ENCODE measurements around the gene IFT80. TPM values are rescaled to one million over a fixed set of nuclear protein-coding genes. Genes with fewer than 3 reads are reported as not detected.
"Not testable (repeated sequence)": the region's sequence is repeated elsewhere in the genome, so short reads cannot be mapped to it uniquely, and the experiment has no call there.

Gene IFT80
- total and polyA plus RNA-seq, 4 donors = 9.9 to 33.4 (median 22.4) TPM

DNA sequence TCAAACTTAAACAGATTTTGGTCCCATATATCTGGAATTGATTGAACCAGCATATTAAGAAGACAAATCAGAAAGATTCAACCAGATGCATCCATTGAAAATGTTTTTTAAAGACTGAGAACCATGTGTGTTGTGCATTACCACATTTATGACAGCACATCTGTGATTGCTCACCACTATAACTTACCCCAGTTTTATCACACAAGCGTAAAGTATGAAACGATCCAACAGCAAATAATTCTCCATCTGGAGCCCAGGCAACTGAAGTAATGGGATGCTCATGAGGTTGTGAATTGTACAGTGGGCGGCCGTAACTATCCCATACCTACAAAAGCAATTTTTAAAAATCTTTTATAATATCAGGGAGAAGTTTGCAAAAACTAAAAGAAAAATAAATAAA lies 43.2 kb downstream of the IFT80 start:
- no peaks in the 10 kb centered on the region for H3K9me3 ChIP-seq (ENCODE audit: control insufficient read depth, low read length)
- ATAC-seq (ENCODE audit: low FRiP score) (no peak), DNase-seq (no peak)
- H3K27me3 ChIP-seq (ENCODE audit: control insufficient read depth in 1 of 2, insufficient read depth in 2 of 2, low read length in 1 of 2) = no peaks in the 10 kb centered on the region
- intact Hi-C loops (cut with DNase I) = no loop called here
- no peaks in the 10 kb centered on the region for H3K4me1 ChIP-seq (ENCODE audit: control insufficient read depth in 1 of 2, insufficient read depth in 2 of 2, low read length in 2 of 2)
- 95 to 96% methylated on average over 4 of the region's 4 CpGs for WGBS, 2 donors
- H3K4me3 ChIP-seq (ENCODE audit: low read length in 2 of 2) = no peak overlapping the region
- no peak overlapping the region for H3K27ac ChIP-seq (ENCODE audit: low read depth in 1 of 2, low read length in 2 of 2)
- peaks cover 0 to 4% of the 10 kb centered on the region in 2 donors for H3K36me3 ChIP-seq (ENCODE audit: control insufficient read depth in 1 of 2, insufficient read depth in 2 of 2, low read length in 1 of 2)

DNA sequence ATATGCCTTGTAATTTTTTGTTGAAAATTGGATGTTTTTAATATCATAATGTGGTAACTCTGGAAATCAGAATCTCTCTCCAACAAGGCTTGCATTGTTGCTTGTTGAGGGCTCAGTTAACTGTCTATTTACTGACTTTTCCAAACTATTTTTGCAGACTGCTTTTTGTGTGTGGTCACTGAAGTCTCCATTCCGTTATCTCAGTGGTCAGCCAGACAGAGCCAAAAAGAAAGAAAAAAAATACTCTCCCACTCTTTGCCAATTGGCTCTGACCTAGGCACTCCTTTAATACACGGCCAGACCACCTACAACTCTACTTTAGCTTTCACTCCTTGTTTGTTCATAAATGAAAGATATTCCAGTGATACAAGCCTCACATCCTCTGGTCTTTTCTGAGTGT lies 52.5 kb downstream of the IFT80 start:
- Histone ChIP-seq H3K36me3 (ENCODE audit: control insufficient read depth in 1 of 2, insufficient read depth in 2 of 2, low read length in 1 of 2) (no peaks in the 10 kb centered on the region), H3K4me3 (ENCODE audit: low read length in 2 of 2) (no peak overlapping the region), H3K27ac (ENCODE audit: low read depth in 1 of 2, low read length in 2 of 2) (no peak overlapping the region), H3K4me1 (ENCODE audit: control insufficient read depth in 1 of 2, insufficient read depth in 2 of 2, low read length in 2 of 2) (no peaks in the 10 kb centered on the region), H3K27me3 (ENCODE audit: control insufficient read depth in 1 of 2, insufficient read depth in 2 of 2, low read length in 1 of 2) (no peaks in the 10 kb centered on the region), H3K9me3 (ENCODE audit: control insufficient read depth, low read length) (no peaks in the 10 kb centered on the region)
- WGBS, 2 donors = 10 to 17% methylated on average over 2 of the region's 2 CpGs
- DNase-seq (no peak), ATAC-seq (ENCODE audit: low FRiP score) (no peak)
- intact Hi-C loops (cut with DNase I) = no loop called here

DNA sequence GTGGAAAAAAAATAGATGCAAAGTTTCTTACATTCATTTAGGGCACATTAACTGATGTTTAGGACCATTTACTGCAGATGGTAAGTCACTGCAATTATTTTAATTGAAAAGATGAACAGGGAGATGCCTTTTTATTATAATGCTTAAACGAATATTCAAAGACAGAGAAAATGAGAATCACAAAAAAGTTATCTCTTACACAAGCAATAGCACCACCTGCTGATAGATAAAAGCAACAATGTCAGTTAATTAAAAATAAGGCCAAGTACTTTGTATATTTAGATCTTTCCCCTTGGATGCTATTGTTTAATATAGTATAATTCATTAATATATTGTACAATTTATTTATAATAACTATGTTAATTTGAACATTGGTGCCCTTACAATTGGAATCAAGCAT lies 55.9 kb downstream of the IFT80 start:
- no peak for ATAC-seq (ENCODE audit: low FRiP score)
- DNase-seq = no peak
- intact Hi-C loops (cut with DNase I) = no loop called here
- no peak overlapping the region for H3K4me3 ChIP-seq (ENCODE audit: low read length in 2 of 2)
- H3K36me3 ChIP-seq (ENCODE audit: control insufficient read depth in 1 of 2, insufficient read depth in 2 of 2, low read length in 1 of 2) = no peaks in the 10 kb centered on the region
- H3K27me3 ChIP-seq (ENCODE audit: control insufficient read depth in 1 of 2, insufficient read depth in 2 of 2, low read length in 1 of 2) = no peaks in the 10 kb centered on the region
- no peak overlapping the region for H3K27ac ChIP-seq (ENCODE audit: low read depth in 1 of 2, low read length in 2 of 2)
- no peaks in the 10 kb centered on the region for H3K4me1 ChIP-seq (ENCODE audit: control insufficient read depth in 1 of 2, insufficient read depth in 2 of 2, low read length in 2 of 2)
- WGBS, 2 donors = 33 to 39% methylated on average over 1 of the region's 1 CpG
- H3K9me3 ChIP-seq (ENCODE audit: control insufficient read depth, low read length) = peaks cover under 1% of the 10 kb centered on the region

DNA sequence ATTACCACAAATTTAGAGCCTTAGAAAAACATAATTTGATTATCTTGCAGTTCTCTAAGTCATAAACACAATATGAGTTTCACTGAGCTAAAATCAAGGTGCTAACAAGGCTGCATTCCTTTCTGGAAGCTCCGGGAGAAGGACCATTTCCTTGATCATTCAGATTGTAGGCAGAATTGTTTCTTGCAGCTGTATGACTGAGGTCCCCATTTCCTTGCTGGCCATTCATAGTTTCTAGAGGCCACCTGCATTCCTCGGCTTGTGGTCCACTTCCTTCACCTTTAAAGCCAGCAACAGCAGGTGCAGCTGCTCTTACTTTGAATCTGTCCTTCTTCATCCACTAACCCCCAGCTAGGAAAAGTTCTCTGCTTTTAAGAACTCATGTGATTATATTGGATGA lies 58.7 kb downstream of the IFT80 start:
- Histone ChIP-seq H3K36me3 (ENCODE audit: control insufficient read depth in 1 of 2, insufficient read depth in 2 of 2, low read length in 1 of 2) (no peaks in the 10 kb centered on the region), H3K9me3 (ENCODE audit: control insufficient read depth, low read length) (peaks cover 1% of the 10 kb centered on the region), H3K27ac (ENCODE audit: low read depth in 1 of 2, low read length in 2 of 2) (no peak overlapping the region), H3K4me1 (ENCODE audit: control insufficient read depth in 1 of 2, insufficient read depth in 2 of 2, low read length in 2 of 2) (no peaks in the 10 kb centered on the region), H3K27me3 (ENCODE audit: control insufficient read depth in 1 of 2, insufficient read depth in 2 of 2, low read length in 1 of 2) (no peaks in the 10 kb centered on the region), H3K4me3 (ENCODE audit: low read length in 2 of 2) (no peak overlapping the region)
- ATAC-seq (ENCODE audit: low FRiP score) (no peak), DNase-seq (no peak)
- 92 to 94% methylated on average over 2 of the region's 2 CpGs for WGBS, 2 donors
- intact Hi-C loops (cut with DNase I) = no loop called here

DNA sequence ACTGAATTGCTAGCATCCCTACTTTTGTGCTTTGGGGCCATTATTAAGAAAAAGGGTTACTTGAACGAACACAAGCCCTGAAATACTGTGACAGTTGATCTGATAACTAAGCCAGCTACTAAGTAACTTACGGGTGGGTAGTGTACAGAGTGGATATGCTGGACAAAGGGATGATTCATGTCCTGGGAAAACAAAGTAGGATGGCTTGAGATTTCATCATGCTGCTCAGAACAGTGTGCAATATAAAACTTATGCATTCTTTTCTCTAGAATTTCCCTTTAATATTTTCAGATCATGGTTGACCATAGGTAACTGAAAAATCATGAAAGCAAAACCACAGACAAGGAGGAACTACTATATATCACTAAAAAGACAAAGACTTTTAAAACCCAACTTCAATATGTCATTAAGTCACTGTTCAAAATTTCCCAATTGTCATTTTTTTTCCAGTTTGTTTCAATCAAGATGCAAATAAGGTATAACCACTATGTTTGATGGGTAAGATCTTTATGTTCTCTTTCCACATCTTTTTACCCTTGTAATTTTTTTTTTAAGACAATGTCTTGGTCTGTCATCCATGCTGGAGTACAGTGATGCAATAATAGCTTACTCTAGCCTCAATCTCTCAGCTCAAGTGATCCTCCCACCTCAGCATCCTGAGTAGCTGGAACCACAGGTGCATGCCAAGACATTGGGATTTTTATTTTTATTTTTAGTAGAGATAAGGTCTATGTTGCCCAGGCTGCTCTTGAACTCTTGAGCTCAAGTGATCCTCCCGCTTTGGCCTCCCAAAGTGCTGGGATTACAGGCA lies 67.7 kb downstream of the IFT80 start:
- H3K9me3 ChIP-seq (ENCODE audit: control insufficient read depth, low read length) = no peaks in the 10 kb centered on the region
- no peak for DNase-seq
- H3K4me3 ChIP-seq (ENCODE audit: low read length in 2 of 2) = no peak overlapping the region
- WGBS, 2 donors = 80 to 83% methylated on average over 3 of the region's 3 CpGs
- H3K4me1 ChIP-seq (ENCODE audit: control insufficient read depth in 1 of 2, insufficient read depth in 2 of 2, low read length in 2 of 2) = no peaks in the 10 kb centered on the region
- intact Hi-C loops (cut with DNase I) = no loop called here
- H3K36me3 ChIP-seq (ENCODE audit: control insufficient read depth in 1 of 2, insufficient read depth in 2 of 2, low read length in 1 of 2) = no peaks in the 10 kb centered on the region
- no peak for ATAC-seq (ENCODE audit: low FRiP score)
- no peak overlapping the region for H3K27ac ChIP-seq (ENCODE audit: low read depth in 1 of 2, low read length in 2 of 2)
- no peaks in the 10 kb centered on the region for H3K27me3 ChIP-seq (ENCODE audit: control insufficient read depth in 1 of 2, insufficient read depth in 2 of 2, low read length in 1 of 2)

DNA sequence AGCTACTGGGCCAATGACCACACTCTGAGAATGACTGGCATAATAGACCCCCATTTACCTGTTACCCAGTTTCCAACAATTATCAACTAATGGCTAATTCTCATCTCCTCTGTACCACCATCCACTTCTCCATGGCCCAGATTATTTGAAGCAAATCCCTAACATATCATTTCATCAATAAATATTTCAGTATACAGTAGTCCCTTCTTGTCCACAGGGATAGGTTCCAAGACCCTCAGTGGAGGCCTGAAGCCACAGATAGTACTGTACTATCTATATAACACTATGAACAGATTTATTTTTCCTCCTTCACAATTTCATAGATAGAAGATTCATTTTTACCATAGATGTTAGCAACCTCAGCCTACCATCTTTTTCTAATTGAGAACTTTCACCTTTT lies 68.3 kb downstream of the IFT80 start:
- Histone ChIP-seq H3K4me1 (ENCODE audit: control insufficient read depth in 1 of 2, insufficient read depth in 2 of 2, low read length in 2 of 2) (no peaks in the 10 kb centered on the region), H3K36me3 (ENCODE audit: control insufficient read depth in 1 of 2, insufficient read depth in 2 of 2, low read length in 1 of 2) (no peaks in the 10 kb centered on the region), H3K27me3 (ENCODE audit: control insufficient read depth in 1 of 2, insufficient read depth in 2 of 2, low read length in 1 of 2) (no peaks in the 10 kb centered on the region), H3K27ac (ENCODE audit: low read depth in 1 of 2, low read length in 2 of 2) (no peak overlapping the region), H3K9me3 (ENCODE audit: control insufficient read depth, low read length) (no peaks in the 10 kb centered on the region), H3K4me3 (ENCODE audit: low read length in 2 of 2) (no peak overlapping the region)
- no peak for ATAC-seq (ENCODE audit: low FRiP score)
- intact Hi-C loops (cut with DNase I) = no loop called here
- no peak for DNase-seq

DNA sequence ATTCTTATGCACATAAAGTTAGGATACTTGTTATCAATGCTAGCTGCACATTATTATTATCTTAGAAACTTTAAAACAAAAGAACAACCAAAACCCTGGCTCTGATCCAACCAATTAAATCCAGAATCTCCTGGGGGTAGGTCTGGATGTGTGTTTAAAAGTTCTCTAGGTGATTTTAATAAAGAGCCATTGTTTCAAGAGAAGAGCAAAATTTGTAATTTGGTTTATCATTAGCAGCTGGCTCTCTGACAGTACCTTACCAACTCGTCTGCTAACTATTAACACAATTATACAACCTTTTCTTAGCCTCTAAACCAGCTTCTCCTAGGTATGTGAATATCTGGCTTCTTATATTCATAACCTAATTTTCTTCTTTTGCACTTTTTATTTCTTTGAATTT lies 68.9 kb downstream of the IFT80 start:
- DNase-seq (no peak), ATAC-seq (ENCODE audit: low FRiP score) (no peak)
- no peaks in the 10 kb centered on the region for H3K27me3 ChIP-seq (ENCODE audit: control insufficient read depth in 1 of 2, insufficient read depth in 2 of 2, low read length in 1 of 2)
- intact Hi-C loops (cut with DNase I) = no loop called here
- H3K4me3 ChIP-seq (ENCODE audit: low read length in 2 of 2) = no peak overlapping the region
- no peak overlapping the region for H3K27ac ChIP-seq (ENCODE audit: low read depth in 1 of 2, low read length in 2 of 2)
- no peaks in the 10 kb centered on the region for H3K9me3 ChIP-seq (ENCODE audit: control insufficient read depth, low read length)
- H3K36me3 ChIP-seq (ENCODE audit: control insufficient read depth in 1 of 2, insufficient read depth in 2 of 2, low read length in 1 of 2) = no peaks in the 10 kb centered on the region
- 94 to 98% methylated on average over 1 of the region's 1 CpG for WGBS, 2 donors
- no peaks in the 10 kb centered on the region for H3K4me1 ChIP-seq (ENCODE audit: control insufficient read depth in 1 of 2, insufficient read depth in 2 of 2, low read length in 2 of 2)

DNA sequence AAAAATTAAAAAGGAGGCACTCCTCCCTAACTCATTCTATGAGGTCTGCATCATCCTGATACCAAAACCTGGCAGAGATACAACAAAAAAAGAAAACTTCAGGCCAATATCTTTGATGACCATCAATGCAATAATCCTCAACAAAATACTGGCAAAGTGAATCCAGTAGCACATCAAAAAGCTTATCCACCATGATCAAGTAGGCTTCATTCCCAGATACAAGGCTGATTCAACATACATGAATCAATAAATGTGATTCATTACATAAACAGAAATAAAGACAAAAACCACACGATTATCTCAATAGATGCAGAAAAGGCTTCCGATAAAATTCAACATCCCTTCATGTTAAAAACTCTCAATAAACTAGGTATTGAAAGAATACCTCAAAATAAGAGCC lies 72.7 kb downstream of the IFT80 start:
- H3K4me1 ChIP-seq (ENCODE audit: control insufficient read depth in 1 of 2, insufficient read depth in 2 of 2, low read length in 2 of 2); DNase-seq; H3K27me3 ChIP-seq (ENCODE audit: control insufficient read depth in 1 of 2, insufficient read depth in 2 of 2, low read length in 1 of 2); H3K27ac ChIP-seq (ENCODE audit: low read depth in 1 of 2, low read length in 2 of 2); H3K36me3 ChIP-seq (ENCODE audit: control insufficient read depth in 1 of 2, insufficient read depth in 2 of 2, low read length in 1 of 2); ATAC-seq (ENCODE audit: low FRiP score); H3K4me3 ChIP-seq (ENCODE audit: low read length in 2 of 2); intact Hi-C loops (cut with DNase I); H3K9me3 ChIP-seq (ENCODE audit: control insufficient read depth, low read length): not testable (repeated sequence)
- 94 to 98% methylated on average over 2 of the region's 2 CpGs for WGBS, 2 donors

DNA sequence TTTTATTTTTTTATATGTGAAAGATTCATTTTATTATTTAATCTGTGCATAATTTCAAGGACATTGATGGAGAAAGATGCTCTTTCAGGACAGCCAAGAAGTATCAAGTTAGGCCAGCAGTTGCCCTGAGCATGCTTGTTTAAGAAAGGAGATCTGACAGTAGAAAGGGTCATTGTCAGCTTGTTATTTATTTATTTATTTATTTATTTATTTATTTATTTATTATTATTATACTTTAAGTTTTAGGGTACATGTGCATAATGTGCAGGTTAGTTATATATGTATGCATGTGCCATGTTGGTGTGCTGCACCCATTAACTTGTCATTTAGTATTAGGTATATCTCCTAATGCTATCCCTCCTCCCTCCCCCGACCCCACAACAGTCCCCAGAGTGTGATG lies 77.2 kb downstream of the IFT80 start:
- H3K9me3 ChIP-seq (ENCODE audit: control insufficient read depth, low read length); H3K4me3 ChIP-seq (ENCODE audit: low read length in 2 of 2); H3K27me3 ChIP-seq (ENCODE audit: control insufficient read depth in 1 of 2, insufficient read depth in 2 of 2, low read length in 1 of 2); H3K36me3 ChIP-seq (ENCODE audit: control insufficient read depth in 1 of 2, insufficient read depth in 2 of 2, low read length in 1 of 2); intact Hi-C loops (cut with DNase I); H3K27ac ChIP-seq (ENCODE audit: low read depth in 1 of 2, low read length in 2 of 2); ATAC-seq (ENCODE audit: low FRiP score); H3K4me1 ChIP-seq (ENCODE audit: control insufficient read depth in 1 of 2, insufficient read depth in 2 of 2, low read length in 2 of 2); DNase-seq: not testable (repeated sequence)
- WGBS, 2 donors = 95 to 100% methylated on average over 1 of the region's 1 CpG

Data from aorta (tissue), 5 donors.